Activated CD8-positive, alpha-beta memory T cell treated with anti-CD3 and anti-CD28 coated beads for 24 hours (primary cell): ENCODE data around the gene ZNF106.

Experiments
- DNase-seq: peaks from one replicate; pipeline ENCODE4 v3.0.0-alpha.2; 2020

Gene ZNF106

DNA sequence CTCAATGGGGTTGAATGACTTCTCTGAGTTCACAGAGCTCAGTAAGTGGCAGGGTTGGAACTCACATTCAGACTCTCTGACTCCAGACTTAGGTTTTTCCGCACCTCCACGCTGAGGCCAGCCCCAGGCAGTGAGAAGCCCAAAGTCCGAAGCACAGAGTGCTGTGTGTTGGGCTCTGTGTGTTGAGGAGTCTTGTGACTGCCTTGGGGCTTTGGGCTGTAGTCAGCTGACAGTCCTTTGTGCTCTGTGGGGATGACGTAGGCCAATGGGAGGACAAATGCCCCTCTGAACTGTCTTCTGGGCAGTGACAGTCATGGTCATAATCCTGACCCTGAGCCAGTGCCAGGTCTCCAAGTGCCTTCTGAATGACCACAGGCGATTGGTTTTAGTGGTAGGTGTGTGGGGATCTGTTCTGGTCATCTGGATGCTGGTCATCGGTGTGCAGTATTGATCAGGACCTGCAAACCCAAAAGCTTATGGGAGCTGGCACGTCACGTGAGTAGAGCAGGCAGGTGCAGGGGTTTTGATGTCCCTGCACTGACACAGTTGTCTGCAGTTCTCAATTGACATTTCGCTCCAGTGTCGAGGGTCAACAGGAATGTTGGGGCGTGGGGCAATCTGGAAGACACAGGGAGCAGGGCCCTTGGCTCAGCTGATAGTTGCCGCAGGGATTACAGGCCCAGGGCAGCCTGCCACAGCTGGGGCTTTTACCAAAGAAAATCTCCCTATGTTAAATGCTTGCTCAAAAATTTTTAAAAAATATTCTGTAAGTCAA lies 86.3 kb downstream of the ZNF106 start:
- peak; percentile 48 for DNase-seq

DNA sequence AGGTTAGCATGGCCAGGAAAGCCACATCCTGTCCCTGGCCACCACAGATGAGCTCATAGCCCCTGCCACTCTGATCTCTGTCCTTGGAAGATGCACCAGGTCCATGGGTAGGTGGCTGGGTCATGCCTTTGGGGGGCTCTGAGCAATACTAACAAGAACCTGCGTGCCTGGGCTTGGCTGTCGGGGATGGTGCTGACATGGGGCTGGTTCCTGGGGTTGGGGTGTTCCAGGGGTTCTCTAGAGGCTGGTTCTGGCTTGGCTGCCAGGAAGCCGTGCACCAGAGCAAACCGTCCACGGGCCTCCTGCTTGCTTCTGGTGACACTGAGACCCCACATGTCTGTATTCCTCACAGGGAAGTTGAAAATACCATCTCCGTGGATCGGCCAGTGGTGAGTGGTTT lies 87.6 kb downstream of the ZNF106 start:
- peak; percentile 43 for DNase-seq

DNA sequence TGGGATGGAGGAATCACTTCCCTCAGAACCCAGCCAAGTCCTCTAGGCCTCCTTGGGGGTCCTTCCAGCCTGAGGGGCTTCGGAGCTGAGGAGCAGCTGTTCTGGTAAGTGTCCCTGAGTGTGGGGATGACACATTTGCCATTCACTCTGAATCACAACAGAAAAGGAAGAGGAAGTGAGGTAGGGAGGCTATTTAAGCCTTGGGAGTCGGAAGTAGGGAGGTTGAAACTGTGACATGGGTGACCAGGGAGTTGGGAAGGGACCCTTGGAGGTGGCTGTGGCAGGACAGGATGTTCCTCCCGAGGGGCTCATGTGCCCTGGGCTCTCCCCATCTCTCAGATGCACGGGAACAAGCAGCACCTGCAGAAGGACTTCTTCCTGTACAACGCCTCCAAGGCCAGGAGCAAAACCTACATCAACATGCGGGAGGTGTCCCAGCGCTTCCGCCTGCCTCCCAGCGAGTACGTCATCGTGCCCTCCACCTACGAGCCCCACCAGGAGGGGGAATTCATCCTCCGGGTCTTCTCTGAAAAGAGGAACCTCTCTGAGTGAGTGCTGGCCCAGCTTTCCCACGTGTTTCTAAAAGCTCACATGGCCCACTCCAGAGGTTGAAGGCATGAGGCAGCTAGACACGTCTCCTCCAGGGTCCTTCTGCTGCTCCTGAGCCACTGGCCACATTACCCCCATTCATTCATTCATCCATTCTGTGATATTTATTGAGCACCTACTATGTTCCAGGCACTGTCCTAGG lies 88.3 kb downstream of the ZNF106 start:
- DNase-seq = peak; percentile 54

DNA sequence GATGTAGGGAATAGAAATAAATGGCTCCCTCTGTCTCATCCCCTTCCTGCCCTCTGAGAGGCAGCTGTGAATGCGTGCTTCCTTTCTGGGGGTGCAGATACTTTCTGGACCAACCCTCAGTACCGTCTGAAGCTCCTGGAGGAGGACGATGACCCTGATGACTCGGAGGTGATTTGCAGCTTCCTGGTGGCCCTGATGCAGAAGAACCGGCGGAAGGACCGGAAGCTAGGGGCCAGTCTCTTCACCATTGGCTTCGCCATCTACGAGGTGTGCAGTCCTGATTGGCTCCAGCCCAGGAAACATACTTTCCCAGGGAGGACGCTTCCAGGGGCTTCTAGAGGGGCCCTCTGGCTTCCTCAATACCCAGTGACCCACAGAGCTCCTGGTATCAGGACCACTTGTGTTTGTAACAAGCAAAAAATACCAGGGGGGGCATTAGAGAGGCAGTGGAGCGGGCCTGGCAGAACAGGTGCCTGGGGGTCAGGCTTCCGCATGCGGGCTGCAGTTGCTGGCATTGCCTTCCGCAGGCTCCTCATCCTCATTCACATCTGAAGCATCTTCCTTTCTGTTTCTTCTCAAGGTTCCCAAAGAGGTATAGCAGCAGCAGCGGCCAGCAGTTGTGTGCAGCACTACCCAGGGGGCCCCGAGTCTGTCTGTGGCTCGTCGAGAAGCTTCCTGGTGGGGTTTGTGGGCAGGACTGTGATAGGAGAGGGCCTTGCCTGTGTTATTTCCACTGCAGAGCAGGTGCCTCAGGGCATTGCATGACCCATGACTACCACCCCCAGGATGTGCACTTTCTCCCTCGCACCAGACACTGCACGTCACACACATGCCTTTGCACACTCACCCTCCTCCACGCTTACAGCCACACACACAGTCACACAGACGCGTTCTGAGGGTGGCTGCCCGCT lies 89.1 kb downstream of the ZNF106 start:
- peak; percentile 62 for DNase-seq

DNA sequence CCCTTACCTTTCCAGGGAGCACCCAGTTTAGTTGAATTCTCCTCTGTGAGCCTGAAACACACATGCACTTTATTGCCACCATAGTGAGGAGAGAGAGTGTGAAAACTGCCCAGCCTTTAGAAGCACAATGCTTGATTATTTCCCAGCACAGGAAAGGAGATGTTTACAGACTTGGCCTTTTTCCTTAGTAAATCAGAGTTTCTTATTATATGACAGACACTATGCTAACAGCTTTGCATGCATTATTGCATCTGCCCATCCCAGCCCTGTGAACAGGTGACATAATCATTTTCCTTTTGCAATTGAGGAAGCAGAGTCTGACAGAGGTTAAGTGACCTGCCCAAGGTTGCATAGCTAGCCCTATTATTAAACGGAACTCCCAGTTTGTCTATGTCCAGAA lies 95.1 kb downstream of the ZNF106 start:
- no peak for DNase-seq

DNA sequence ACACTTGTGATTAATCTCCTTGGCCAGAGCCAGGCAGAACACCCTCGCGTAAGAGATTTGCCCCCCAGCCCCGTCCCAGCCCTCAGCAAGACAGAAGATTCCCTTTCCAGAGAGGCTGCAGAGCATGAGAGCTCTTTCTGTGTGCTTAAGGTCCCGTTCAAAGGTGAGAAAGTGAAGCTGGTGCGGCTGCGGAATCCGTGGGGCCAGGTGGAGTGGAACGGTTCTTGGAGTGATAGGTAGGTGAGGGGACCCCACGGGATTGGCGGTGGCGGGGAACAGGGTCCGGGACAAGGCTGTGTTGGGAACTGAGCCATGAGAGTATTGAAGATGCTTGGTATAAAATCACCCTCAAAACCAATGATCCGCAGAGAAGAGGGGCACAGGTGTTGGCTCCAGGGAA lies 96.8 kb downstream of the ZNF106 start:
- no peak for DNase-seq

DNA sequence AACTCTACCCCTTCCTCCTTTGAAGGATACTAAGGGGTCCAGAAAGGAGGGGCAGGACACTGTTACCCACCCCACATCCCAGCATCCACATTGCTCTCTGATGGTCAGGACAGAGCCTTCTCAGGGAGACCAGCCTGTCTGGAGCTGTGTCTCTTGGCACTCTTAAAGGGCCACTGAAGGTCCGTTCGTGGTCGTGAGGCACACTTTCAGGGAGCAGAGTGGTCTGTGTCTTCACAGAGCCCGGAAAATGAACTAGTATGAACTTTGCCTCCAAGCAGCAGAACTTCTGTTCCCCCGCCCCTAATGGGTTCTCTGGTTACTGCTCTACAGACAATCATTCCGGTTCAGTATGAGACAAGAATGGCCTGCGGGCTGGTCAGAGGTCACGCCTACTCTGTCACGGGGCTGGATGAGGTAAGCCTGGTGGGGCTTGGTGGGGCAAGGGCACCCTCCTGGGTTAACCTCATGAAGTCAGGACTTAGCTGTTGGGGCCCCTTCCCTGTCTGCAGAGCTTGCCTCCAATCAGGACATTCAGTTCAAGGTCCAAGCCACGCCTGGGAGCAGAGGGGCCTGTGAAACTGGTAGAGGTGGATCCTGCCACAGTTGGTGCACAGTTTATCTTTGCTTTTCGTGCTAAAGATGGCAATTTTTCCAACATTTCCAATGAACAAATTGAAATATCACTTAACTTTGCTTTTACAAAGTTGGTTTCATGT lies 98.5 kb downstream of the ZNF106 start:
- no peak for DNase-seq

DNA sequence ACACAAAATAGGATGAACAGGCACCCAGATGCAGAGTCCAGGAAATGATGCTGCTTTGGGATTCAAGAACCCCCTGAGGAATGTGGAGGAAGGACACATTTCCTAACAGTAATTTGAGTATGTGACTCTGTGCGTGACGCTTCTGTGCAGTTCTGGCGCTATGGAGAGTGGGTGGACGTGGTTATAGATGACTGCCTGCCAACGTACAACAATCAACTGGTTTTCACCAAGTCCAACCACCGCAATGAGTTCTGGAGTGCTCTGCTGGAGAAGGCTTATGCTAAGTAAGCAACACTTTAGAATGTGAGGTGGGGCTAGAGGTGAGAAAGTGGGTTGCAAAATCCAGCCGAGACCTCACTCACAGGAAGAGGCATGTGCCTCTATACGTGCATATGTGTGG lies 103.3 kb downstream of the ZNF106 start:
- no peak for DNase-seq

DNA sequence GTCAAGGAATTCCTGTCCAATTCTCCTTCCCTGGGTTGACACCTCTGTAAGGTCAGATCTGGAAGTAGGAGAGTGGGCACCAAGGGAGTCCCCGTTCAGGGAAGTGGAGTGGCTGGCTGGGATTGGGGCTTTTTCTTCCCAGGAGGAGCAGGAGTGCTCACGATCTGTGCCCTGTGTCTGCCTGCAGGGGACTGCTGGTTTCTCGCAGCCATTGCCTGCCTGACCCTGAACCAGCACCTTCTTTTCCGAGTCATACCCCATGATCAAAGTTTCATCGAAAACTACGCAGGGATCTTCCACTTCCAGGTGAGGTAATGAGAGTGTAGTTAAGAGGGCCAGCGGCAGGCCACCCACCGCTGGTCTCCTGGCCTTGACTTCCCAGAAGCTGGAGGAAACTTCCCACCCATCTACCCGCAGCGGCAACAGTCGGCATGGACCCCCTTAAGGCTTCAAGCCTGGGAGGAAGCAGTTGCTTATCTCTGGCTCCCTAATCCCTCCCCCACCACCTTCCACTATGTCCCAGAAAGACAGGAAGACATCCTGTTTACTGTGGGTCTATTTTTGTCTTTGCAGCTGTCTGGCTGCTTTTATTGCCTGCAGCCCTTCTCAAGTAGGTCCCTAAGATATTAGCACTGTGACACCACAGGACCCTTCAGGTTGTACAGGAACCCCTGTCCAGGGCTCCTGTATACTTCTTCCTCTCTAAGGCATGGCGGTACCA lies 104.8 kb downstream of the ZNF106 start:
- DNase-seq = no peak

DNA sequence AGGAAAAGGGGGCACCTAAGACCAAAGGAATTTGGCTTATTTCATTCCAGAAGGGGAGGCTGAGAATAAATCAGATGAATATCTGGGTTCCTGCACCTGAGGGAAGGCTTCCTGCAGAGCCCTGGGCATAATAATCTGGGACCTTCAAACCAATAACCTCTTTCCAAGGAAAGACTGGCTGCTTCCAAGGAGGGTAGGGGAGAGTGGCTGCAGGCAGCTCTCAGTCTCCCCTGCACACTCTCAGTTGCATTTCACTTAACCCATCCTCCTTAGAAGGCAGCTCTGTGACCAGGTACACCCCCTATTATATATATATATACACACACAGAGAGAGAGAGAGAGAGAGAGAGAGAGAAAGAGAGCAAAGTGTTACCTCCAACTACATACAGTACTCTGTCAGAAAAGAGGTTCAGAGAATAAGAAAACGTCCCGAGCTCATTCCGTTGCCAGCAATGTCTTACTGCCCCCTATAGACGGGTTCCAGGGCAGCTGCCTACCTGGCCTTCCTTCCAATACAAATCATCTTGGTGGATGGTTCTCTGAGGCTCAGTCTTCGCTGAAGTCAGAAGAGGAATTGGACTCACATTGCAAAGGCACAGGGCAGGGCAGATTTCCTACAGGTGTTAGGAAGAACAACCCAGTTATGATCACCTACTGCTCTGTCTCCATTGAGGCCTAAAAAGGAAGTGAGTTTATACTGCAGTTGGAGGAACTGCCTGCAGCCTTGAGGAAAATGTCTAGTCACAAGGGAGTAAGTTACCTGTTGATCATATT lies 105.5 kb downstream of the ZNF106 start:
- DNase-seq = no peak

DNA sequence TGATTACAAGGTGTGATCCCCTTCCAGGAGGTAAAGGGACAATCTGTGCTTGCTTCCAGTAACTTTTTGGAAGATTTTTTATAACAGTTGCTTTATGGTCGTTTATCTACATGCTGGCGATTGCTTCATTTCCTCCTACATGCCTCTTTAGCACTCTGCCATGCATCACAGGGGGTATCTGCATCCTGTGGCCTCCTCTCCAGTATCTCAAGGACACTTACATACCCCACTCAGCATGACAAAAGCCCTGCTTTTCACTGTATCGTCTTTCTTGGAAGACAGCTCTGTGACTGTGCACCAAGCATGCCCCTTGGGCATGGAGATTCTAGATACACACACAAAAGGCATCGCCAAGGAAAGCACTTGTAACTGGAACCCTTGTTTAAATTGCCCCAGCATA lies 106.3 kb downstream of the ZNF106 start:
- no peak for DNase-seq

DNA sequence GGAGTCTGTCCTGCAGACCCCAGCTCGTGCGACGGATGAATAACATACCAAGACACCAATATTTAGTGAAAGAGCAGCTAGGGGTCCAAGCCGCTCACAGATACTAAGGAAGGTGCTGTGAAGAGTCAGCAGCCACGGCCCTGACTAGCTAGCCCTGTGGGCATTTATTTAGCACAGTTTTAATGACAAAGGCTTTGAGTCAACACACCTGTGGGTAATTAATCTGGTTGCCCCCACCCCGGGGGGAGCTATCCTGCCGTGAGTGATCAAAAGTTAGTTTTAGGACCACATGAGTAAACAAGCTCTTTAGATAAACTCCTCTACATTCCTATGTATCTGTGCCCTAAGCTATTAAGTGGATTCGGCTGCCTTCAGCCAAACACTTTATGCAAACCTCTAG lies 112.9 kb downstream of the ZNF106 start:
- peak; percentile 13 for DNase-seq

DNA sequence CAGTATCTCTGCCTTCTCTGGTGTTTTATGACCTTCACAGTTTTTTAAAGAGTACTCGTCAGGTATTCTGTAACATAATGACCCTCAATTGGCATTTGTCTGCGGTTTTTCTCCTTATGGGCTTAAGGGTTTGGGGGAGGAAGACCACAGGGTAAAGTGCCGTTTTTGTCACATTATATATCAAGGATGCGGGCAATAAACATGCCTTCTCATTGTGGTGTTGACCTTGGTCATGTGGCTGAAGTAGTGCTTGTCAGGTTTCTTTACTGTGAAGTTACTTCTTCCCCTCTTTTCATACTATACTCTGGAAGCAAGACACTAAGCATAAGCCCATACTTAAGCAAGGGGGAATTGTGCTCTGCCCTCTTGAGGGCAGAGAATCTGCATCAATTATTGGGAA lies 115.0 kb downstream of the ZNF106 start:
- no peak for DNase-seq

DNA sequence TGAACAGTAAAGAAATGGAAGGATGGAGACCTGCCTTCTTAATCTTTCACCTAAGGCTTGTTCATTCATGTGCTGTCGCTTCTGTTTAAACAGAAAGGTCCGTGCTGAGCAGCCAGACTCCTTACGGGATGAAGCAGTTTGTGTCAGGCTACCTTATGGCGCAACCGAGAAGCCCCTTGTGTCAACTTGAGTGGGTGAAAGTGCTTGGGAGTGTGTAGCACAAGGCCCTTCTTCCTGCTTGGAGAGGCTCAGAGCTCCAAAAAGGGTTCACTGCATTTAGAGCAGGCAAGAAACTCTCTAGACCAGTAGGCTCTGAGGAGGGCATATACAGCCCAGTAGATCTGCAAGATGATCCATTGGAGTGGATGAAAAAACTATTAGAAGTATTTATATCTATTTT lies 115.7 kb downstream of the ZNF106 start:
- peak; percentile 17 for DNase-seq

DNA sequence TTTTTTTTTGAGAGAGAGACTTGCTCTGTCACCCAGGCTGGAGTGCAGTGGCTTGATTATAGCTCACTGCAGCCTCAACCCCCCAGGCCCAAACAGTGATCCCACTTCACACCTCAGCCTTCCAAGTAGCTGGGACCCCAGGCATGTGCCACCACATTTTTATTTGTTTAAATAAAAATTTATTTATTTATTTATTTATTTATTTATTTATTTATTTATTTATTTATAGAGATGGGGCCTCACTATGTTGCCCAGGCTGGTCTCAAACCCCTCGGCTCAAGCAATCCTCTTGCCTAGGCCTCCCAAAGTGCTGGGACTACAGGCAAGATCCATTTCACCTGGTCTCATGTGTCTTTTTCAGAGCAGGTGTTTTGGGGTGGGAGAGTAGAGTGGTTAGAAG lies 116.1 kb downstream of the ZNF106 start:
- no peak for DNase-seq

DNA sequence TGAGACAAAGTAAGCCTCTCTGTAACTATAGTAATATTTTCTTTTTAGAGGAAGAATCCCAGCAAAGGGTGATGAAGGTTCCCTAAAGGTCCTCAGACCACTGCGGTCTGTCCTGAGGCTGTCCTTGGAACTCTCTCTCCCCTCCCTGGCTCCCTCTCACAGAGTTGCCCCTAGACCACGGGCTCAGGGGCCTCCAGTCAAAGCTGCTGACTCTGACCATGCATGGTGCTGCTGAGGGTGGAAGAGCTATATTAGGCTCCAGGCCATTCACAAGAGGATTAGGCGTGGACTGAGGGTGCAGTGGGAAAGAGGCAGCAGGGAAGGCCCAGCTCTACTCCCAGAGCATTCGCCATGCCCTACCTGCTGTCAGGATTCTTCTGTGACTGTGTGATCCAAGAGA lies 117.0 kb downstream of the ZNF106 start:
- no peak for DNase-seq

DNA sequence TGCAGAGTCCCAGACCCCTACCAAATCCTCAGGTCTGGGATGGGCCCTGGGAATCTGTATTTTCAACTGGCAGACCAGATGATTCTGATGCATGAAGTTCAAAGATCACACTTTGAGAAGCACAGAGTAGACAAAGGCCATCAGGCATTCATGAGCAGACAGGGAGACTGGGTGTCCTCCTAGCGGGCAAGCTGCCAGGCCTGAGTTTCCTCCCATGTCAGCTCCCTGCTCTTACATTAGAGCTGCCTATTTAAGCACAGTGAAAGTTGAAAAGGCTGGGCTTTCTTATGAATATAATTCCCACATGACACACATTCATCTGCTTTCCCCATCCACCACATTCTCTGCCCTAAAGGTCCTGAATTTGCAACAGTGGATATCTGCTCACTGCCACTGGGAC lies 117.7 kb downstream of the ZNF106 start:
- DNase-seq = peak; percentile 38

DNA sequence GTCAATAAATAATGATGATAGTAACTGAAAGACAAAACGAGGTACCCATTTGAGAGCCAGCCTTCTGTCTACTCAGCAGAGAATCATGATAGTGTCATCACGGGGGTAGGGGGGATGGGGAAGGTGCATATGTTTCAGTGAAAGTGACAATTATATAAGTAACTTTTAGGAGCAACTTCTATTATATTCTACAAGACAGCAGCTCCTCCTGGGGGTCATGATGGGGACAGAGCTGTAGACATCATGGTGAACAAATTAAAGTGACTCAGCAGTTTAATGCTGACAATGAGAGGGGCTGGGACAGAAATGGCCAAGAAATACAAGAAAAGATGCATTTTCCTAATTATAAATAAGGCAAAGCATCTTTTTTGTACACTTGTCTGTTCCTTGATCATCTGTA lies 119.8 kb downstream of the ZNF106 start:
- peak; percentile 33 for DNase-seq

DNA sequence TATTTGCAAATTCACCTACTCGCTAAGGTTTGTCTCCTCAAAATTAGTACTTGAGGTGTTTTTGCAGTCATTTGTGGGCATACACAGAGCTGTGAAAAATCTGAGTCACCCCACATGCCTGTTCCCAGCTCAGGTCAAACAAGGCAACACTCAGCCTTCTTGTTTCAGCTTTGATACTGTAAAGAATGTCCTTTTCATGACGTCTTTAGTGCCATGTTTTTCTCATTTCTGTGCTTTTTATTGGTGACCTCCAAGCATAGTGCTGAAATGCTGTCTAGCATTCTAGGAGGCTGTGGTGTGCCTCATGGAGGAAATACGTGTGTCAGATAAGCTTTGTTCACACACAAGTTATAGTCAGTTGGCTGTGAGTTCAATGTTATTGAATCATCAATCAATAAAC lies 122.8 kb downstream of the ZNF106 start:
- DNase-seq = no peak

DNA sequence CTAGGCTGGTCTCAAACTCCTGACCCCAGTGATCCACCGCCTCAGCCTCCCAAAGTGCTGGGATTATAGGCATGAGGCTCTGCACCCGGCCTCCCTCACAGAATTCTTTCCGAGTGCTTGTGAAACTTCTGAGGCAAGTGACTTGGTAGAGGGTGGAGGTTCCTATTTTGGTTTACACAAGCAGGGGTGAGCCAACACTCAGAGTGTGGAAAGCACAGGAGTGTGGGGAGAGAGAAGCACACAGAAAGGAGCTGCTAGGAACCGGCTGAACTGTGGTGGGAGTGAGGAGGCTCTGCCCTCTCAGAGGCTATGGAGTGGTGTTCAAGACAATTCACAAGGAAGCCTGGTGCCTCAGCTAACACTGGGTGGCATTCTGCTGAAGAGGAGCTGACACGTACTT lies 123.9 kb downstream of the ZNF106 start:
- no peak for DNase-seq

DNA sequence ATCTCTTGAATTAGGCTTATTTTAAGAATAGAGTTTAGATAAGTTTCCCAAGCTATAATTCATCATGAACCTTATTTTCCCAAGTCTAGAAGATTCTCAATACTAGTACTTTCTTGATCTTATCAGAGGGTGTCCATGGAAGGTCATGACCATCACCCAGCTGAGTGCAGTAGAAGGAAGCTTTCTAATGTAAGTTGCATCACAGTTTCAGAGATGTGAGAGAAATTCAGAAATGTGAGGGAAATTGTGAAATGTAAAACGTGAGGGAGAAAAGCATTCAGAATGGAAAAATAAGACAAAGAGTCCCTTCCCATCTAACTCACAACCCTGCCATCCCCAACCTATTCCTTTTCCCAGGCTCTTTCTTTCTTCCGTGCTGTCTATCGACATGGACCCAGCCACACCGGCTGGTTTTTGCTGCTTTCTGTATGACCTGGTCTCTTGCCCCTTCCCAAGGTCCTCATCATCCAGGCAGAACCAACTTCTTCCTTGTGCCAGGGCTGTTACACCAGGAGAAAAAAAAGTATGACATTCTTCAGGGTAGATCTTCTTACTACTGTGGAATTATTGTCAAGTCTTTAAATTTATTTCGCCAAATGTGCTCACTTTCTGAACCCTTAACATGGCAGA lies 124.9 kb downstream of the ZNF106 start:
- no peak for DNase-seq
